ENCODE results near the gene SPECC1L.

SPECC1L gene

DNA sequence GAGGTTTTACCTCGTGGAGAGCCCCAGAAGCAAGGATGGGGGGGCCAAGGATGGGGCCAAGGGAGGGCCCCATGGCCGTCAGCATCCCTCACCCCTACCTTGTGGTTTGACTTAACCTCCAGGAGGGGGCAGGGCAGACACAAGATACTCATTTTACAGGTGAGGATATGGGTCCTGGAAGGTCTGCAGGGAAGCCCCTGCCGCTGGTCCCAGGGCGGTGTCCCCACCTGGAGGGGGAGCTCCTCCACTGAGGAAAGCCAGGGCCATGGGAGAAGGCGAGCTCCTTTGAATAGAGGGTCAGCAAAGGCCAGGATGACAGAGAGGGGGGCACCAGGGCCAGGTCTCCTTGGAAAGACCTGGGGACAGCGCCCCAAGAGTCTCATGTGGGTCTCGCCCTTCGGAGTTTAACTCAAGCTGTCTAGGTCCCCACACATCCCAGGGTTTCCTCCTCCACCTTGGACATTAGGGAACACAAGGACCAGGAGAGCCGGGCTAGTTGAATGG is 150.8 kb downstream of the SPECC1L start:
- Histone ChIP-seq H3F3A (ENCODE audit: insufficient read depth) (peaks cover 12% of the 10 kb centered on the region), H3K36me3 (ENCODE audit: low read length) (no peaks in the 10 kb centered on the region), H4K20me1 (ENCODE audit: low read depth, low read length) (no peaks in the 10 kb centered on the region), H3K79me2 (ENCODE audit: insufficient read depth, low read length) (peaks cover 18% of the 10 kb centered on the region), H3K9ac (ENCODE audit: low read length) (no peak overlapping the region), H3K27ac (ENCODE audit: low read depth, low read length) (no peak overlapping the region), H3K4me3 (ENCODE audit: insufficient read depth, low read length, poor library complexity, severe bottlenecking) (no peak overlapping the region), H3K9me3 (ENCODE audit: insufficient read depth, low read length) (no peaks in the 10 kb centered on the region), H2AFZ (ENCODE audit: low read depth, low read length, severe bottlenecking) (no peak overlapping the region), H3K27me3 (ENCODE audit: low read length) (no peaks in the 10 kb centered on the region), H3K4me2 (ENCODE audit: low read depth, low read length, poor library complexity, severe bottlenecking) (no peak overlapping the region), H3K9me2 (replicated peaks; ENCODE audit: insufficient read depth, low read length) (no peaks in the 10 kb centered on the region)
- TF ChIP-seq CTCF (IDR thresholded peaks at IDR 0.05; ENCODE audit: insufficient read depth, low read length, poor library complexity, severe bottlenecking), result peak; percentile 97
- TF ChIP-seq EZH2phosphoT487 (conservative IDR thresholded peaks at IDR 0.05; ENCODE audit: low read length), result no peak

DNA sequence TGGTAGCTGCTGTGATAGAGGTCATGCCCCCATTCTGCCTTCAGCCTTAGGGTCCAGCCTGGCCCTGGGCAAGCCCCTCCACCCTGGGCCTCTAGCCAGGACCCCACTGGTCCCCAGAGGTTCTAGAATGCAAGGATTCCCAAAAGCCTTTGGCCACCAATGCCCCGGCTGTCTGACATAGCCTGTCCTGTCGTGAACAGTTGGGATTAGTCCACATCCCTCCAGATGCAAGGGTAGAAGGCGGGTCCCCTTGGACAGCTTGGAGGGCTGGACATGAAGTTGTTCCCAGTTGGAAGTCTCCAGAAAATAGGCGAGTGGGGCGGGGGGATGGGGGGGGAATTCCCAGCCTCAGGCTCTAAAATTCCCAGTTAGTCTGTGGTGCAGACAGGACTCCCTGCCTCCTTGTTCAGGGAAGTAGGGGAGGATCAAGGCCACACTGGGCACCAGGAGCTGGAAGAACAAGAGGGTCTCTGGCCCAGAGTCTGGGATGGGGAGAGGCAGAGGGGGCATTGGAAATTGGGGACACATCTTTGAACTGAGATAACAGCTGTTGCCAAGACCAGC is 151.6 kb downstream of the SPECC1L start:
- no peaks in the 10 kb centered on the region for H4K20me1 ChIP-seq (ENCODE audit: low read depth, low read length)
- no peaks in the 10 kb centered on the region for H3K9me3 ChIP-seq (ENCODE audit: insufficient read depth, low read length)
- no peaks in the 10 kb centered on the region for H3K27me3 ChIP-seq (ENCODE audit: low read length)
- no peaks in the 10 kb centered on the region for H3K9me2 ChIP-seq (replicated peaks; ENCODE audit: insufficient read depth, low read length)
- H2AFZ ChIP-seq (ENCODE audit: low read depth, low read length, severe bottlenecking), result no peak overlapping the region
- H3K36me3 ChIP-seq (ENCODE audit: low read length), result no peaks in the 10 kb centered on the region
- H3K4me2 ChIP-seq (ENCODE audit: low read depth, low read length, poor library complexity, severe bottlenecking), result no peak overlapping the region
- H3F3A ChIP-seq (ENCODE audit: insufficient read depth), result peaks cover 16% of the 10 kb centered on the region
- no peak overlapping the region for H3K27ac ChIP-seq (ENCODE audit: low read depth, low read length)
- H3K9ac ChIP-seq (ENCODE audit: low read length), result no peak overlapping the region
- H3K79me2 ChIP-seq (ENCODE audit: insufficient read depth, low read length), result peaks cover 19% of the 10 kb centered on the region
- TF ChIP-seq EZH2phosphoT487 (conservative IDR thresholded peaks at IDR 0.05; ENCODE audit: low read length) (no peak), CTCF (IDR thresholded peaks at IDR 0.05; ENCODE audit: insufficient read depth, low read length, poor library complexity, severe bottlenecking) (no peak)
- H3K4me3 ChIP-seq (ENCODE audit: insufficient read depth, low read length, poor library complexity, severe bottlenecking), result no peak overlapping the region

GRCh38 chr22:24423519-24424000 is 152.9 kb downstream of the SPECC1L start:
- Histone ChIP-seq H3K9ac (ENCODE audit: low read length) (peak overlapping the region; percentile 87), H3K9me2 (replicated peaks; ENCODE audit: insufficient read depth, low read length) (no peaks in the 10 kb centered on the region), H3K27me3 (ENCODE audit: low read length) (no peaks in the 10 kb centered on the region), H3F3A (ENCODE audit: insufficient read depth) (peaks cover 21% of the 10 kb centered on the region), H3K9me3 (ENCODE audit: insufficient read depth, low read length) (no peaks in the 10 kb centered on the region), H3K27ac (ENCODE audit: low read depth, low read length) (no peak overlapping the region), H3K4me2 (ENCODE audit: low read depth, low read length, poor library complexity, severe bottlenecking) (peak overlapping the region; percentile 77), H3K4me3 (ENCODE audit: insufficient read depth, low read length, poor library complexity, severe bottlenecking) (peak overlapping the region; percentile 69), H3K79me2 (ENCODE audit: insufficient read depth, low read length) (peaks cover 25% of the 10 kb centered on the region), H2AFZ (ENCODE audit: low read depth, low read length, severe bottlenecking) (no peak overlapping the region), H3K36me3 (ENCODE audit: low read length) (no peaks in the 10 kb centered on the region), H4K20me1 (ENCODE audit: low read depth, low read length) (no peaks in the 10 kb centered on the region)
- no peak for TF ChIP-seq EZH2phosphoT487 (conservative IDR thresholded peaks at IDR 0.05; ENCODE audit: low read length)
- TF ChIP-seq CTCF (IDR thresholded peaks at IDR 0.05; ENCODE audit: insufficient read depth, low read length, poor library complexity, severe bottlenecking), result peak; percentile 59

Measured in SU-DHL-6 (cell line).